T-helper 2 cell treated with Interferon-gamma antibody and Interleukin-4, amounts not matched to agents 5 μg/mL and 100 μg/mL, for 36 hours (primary cell): ENCODE results near the gene PTPN14.

Source experiments
- DNase-seq: peaks from one replicate; pipeline ENCODE4 v3.0.0; 2021; ENCODE audit warnings: low spot score
- H3K27ac Mint-ChIP-seq: one replicate; pipeline ENCODE4 v1.8.0; 2021; ENCODE audit warnings: mild to moderate bottlenecking, mixed read lengths
- H3K27me3 Mint-ChIP-seq: one replicate; pipeline ENCODE4 v1.8.0; 2021; ENCODE audit warnings: low read depth, mixed read lengths
- H3K36me3 Mint-ChIP-seq: one replicate; pipeline ENCODE4 v1.8.0; 2021; ENCODE audit warnings: low read depth, mixed read lengths
- H3K4me1 Mint-ChIP-seq: one replicate; pipeline ENCODE4 v1.8.0; 2021; ENCODE audit warnings: low read depth, mixed read lengths
- H3K4me3 Mint-ChIP-seq: one replicate; pipeline ENCODE4 v1.8.0; 2022; ENCODE audit warnings: mild to moderate bottlenecking, moderate library complexity, mixed read lengths
- H3K9me3 Mint-ChIP-seq: one replicate; pipeline ENCODE4 v1.8.0; 2021; ENCODE audit warnings: mixed read lengths

The PTPN14 gene

DNA sequence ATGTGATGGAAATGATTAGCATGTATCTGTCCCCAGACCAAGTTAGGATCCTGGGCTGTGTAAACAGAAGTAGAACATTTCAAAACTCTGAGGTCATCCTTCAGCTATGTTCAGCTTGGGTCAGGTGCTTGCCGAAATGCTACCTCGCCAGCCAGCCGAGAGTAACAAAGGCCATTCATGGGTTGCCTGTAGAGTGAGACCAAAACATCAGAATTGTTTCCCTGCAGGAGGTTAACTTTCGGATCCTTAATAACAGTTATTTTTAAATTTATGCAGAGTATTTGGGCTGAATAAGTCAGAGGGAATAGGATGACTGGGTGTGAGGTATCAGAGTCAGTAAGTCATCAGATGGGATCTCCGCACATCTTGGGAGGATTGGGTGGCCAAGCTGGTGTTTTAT, 234.8 kb downstream of the PTPN14 start:
- Mint-ChIP-seq H3K4me1 (no peaks in the 10 kb centered on the region), H3K27ac (no peak overlapping the region), H3K9me3 (no peaks in the 10 kb centered on the region), H3K4me3 (no peak overlapping the region), H3K27me3 (no peaks in the 10 kb centered on the region), H3K36me3 (peaks cover 17% of the 10 kb centered on the region)
- DNase-seq, result no peak

DNA sequence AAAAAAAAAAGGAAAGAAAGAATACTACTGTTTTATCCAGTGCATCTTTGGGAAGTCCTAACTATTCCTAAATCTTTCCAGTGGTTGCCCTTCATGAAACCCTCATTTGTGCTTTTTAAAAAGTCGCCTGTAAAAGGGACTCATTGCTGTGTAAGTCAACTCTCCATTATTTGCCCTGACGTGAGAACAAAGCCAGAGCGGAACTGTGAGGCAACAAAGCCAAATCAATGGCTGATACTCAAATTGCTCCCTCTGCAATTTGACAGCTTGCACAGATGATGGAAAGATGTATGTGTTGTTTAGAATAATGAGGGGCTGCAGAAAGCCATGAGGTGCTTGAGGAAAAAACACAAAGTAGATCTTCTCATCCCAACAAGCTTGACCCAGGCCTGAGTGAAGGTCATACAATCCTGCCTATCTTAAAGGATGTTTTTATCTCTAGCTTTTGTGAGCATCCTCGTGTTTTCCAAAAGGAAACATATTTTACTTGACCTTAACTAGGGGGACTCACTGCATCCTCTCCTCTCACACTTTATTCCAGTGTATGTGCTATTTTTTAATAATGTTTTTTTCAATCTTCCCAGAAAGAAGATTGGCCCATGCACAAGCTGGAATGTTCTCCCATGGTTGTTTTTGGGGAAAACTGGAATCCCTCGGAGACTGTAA, 237.1 kb downstream of the PTPN14 start:
- Mint-ChIP-seq H3K27ac (no peak overlapping the region), H3K27me3 (no peaks in the 10 kb centered on the region), H3K4me3 (no peak overlapping the region), H3K36me3 (peaks cover 7% of the 10 kb centered on the region), H3K4me1 (peaks cover 16% of the 10 kb centered on the region), H3K9me3 (no peaks in the 10 kb centered on the region)
- DNase-seq, result no peak

DNA sequence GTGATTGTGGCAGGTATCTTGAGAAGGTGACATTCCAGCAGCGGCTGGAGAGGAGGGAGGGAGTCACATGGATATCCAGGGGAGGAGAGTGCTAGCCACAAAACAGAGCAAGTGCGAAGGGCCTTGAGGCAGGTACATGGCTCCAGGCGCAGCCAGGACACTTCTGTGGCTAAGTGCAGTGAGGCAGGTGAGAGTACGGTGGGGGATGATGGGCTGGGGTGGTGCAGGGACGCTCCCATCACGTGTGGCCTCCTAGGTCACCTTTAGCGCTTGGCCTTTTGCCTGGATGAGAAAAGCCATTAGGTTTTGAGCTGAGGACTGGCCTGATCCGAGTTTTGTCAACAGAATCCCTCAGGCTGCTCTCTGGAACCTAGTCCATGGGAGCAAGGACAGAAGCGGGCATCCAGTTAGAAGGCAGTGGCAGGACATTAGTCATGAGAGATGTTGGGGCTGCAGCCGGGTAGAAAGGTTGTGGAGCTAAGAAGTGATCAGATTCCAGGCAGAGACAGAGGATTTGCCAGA, 238.8 kb downstream of the PTPN14 start:
- no peaks in the 10 kb centered on the region for H3K9me3 Mint-ChIP-seq
- peaks cover 26% of the 10 kb centered on the region for H3K4me1 Mint-ChIP-seq
- H3K36me3 Mint-ChIP-seq, result peaks cover 3% of the 10 kb centered on the region
- no peaks in the 10 kb centered on the region for H3K27me3 Mint-ChIP-seq
- DNase-seq, result no peak
- H3K27ac Mint-ChIP-seq, result no peak overlapping the region
- H3K4me3 Mint-ChIP-seq, result no peak overlapping the region

DNA sequence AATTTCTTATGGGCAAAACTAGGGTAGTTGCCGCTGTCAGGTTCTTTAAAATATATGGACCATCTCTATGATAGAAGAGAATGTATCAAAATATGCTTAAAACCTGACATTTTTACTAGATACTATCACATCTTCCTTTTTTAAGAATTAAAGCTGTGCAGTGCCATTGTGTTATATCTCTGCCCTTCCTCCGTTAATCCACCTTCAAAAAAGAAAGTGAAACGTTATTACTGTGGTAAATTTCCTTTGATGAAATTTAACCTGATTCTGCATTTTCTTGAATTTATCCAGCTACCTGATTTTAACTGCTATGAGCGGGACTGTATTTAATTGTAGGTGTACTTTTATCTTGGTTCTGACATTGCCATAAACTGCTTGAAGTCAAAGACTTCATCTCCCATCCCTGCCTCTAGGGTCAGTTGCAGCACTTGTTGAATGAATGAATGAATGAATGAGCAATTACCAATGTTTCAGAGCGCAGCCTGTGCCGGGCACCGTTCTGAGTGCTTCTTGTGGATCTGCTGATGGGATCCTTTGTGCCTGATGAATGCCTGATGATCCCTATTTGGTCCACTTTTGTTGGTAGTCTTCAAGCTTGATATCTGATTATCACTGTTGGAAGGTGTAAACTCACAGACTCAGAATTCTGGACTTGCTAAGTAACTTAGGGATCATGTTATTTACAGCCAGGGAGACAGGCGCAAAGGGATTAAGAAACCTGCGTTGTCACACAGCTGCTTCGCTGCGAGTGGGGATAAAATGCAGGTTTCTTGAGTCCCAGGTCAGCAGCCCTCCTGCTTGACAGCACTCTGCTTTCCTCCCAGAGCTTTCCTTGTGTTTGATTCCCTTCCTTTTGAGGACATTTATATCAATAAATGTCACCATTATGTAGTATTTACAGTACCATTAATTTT, 240.4 kb downstream of the PTPN14 start:
- Mint-ChIP-seq H3K27me3 (no peaks in the 10 kb centered on the region), H3K4me1 (peaks cover 26% of the 10 kb centered on the region), H3K4me3 (peak overlapping the region; percentile 64), H3K36me3 (peaks cover 3% of the 10 kb centered on the region), H3K27ac (no peak overlapping the region), H3K9me3 (no peaks in the 10 kb centered on the region)
- DNase-seq, result no peak

DNA sequence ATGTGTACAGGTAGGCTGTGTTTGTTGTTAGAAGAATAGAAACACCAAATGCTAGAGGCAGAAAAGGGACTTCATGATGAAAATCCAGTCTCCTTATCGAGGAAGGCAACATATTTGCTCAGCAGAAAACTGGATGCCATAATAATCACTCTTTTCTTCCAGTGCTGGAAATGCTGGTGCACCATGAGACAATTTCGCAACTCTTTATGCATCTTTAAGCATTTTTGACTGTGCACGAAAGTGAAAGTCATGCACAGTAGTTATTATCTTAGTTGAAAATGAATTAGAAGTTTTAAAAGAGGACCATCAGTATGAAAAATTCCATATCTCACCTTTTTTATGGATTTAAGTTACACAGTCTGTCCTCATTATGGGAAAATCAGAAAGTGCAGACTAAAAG, 241.4 kb downstream of the PTPN14 start:
- peaks cover 26% of the 10 kb centered on the region for H3K4me1 Mint-ChIP-seq
- H3K9me3 Mint-ChIP-seq, result no peaks in the 10 kb centered on the region
- no peaks in the 10 kb centered on the region for H3K27me3 Mint-ChIP-seq
- no peak for DNase-seq
- peak overlapping the region; percentile 54 for H3K4me3 Mint-ChIP-seq
- H3K27ac Mint-ChIP-seq, result no peak overlapping the region
- H3K36me3 Mint-ChIP-seq, result no peaks in the 10 kb centered on the region

DNA sequence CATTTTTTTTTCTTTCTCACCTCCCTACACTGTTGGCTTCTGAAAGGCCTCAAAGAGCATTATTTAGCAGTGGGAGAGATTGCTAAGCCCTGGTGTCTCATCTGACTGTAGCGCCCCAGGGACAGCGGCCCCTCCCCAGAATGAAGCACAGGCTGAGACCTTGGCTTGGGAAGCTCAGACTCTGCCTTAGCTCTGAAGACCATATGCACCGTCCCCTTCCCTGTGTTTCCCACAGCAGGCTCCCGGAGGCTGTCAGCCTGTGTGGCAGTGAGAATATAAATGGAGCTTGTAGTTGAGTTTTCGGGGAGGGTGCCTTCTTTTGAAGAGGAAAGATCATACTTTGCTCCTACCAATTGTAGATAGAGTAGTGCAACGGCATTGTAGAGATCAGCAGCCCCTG, 245.1 kb downstream of the PTPN14 start:
- no peak for DNase-seq
- Mint-ChIP-seq H3K27me3 (no peaks in the 10 kb centered on the region), H3K4me3 (no peak overlapping the region), H3K36me3 (no peaks in the 10 kb centered on the region), H3K27ac (no peak overlapping the region), H3K4me1 (peaks cover 28% of the 10 kb centered on the region), H3K9me3 (no peaks in the 10 kb centered on the region)

DNA sequence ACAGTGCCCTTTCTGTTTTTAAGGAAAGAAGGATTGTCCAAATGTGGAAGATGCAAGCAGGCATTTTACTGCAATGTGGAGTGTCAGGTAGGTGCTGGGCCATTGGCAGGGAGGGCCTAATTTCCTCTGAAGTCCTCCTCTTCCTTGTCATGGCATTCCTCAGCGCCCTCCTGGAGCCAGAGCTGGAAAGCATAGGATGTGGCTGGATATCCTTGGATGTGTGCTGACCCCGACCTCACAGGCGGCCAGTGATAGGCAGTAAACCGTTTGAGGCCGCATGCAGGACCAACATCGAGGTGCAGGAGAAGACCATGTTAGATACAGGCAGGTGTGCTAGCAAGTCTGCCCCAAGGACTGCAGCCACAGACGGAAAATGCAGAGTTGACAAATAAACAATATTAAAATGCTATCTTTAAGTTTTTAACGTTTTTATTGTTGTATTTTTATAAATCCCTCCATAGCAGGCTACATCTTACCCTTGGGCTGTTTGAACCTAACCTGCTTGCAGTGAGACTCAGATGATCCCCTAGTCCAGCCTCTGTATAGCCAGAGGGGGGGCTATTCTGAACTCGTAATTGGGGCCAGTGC, 246.1 kb downstream of the PTPN14 start:
- no peak overlapping the region for H3K4me3 Mint-ChIP-seq
- H3K4me1 Mint-ChIP-seq, result peaks cover 22% of the 10 kb centered on the region
- H3K36me3 Mint-ChIP-seq, result no peaks in the 10 kb centered on the region
- H3K27me3 Mint-ChIP-seq, result no peaks in the 10 kb centered on the region
- no peak for DNase-seq
- no peak overlapping the region for H3K27ac Mint-ChIP-seq
- no peaks in the 10 kb centered on the region for H3K9me3 Mint-ChIP-seq

DNA sequence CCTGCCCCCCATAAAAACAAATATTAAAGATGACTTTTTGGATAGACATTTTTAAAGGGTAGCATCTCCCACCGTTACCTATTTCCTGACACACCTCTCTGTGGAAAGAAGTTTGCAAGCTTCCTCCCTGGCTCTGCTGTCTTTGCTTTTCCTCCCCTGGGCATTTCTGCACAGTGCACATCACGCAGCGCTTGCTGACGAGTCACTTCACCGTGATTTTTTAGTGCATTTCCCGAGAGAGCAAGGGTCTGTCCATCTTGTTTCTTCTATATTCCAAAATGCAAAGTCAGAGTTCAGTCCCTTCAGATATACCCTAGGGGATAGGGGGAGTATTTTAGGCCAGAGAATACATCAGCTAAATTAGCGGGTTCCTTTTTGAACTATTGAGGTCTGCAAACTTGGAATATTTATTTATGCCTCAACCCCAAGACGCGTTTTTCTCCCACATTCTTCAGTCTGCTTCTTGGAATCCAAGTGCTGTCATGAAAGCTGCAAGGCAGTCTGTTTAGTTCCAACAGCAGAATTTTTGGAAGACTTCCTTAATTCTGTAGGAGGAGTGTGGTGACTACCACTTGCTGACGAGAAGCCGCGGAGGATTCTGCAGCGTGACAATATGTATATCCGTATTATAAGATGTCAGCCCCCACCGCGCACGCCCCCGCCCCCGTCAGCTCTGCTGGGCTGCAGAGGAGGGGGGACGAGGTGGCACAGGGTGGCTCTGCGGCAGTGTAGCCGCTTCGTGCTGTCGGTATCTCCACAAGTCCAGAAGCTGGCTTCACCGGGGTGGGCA, 248.1 kb downstream of the PTPN14 start:
- no peak overlapping the region for H3K4me3 Mint-ChIP-seq
- peaks cover 7% of the 10 kb centered on the region for H3K4me1 Mint-ChIP-seq
- no peaks in the 10 kb centered on the region for H3K9me3 Mint-ChIP-seq
- no peaks in the 10 kb centered on the region for H3K27me3 Mint-ChIP-seq
- peaks cover 2% of the 10 kb centered on the region for H3K36me3 Mint-ChIP-seq
- DNase-seq, result no peak
- H3K27ac Mint-ChIP-seq, result no peak overlapping the region

DNA sequence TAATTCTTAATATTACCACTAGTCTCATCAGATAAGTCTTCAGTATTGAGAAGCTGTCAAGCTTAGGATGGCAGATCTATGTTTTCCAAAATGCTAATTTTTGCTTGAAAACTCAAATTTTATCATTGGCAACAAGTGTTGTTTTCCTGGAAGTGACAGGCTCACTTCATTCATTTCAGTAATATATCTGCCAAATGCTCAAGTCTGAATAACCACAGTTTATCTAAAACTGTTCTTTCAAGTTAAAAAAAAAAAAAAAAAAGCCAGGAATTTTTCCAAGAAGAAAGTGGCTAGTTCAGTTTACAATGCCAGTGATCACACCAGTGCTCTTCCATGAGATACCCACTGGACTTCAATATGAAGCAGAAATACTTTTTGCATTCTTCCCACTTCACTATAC, 249.9 kb downstream of the PTPN14 start:
- no peak overlapping the region for H3K27ac Mint-ChIP-seq
- no peaks in the 10 kb centered on the region for H3K9me3 Mint-ChIP-seq
- DNase-seq, result no peak
- no peak overlapping the region for H3K4me3 Mint-ChIP-seq
- no peaks in the 10 kb centered on the region for H3K27me3 Mint-ChIP-seq
- H3K36me3 Mint-ChIP-seq, result peaks cover 2% of the 10 kb centered on the region
- H3K4me1 Mint-ChIP-seq, result peaks cover 3% of the 10 kb centered on the region

DNA sequence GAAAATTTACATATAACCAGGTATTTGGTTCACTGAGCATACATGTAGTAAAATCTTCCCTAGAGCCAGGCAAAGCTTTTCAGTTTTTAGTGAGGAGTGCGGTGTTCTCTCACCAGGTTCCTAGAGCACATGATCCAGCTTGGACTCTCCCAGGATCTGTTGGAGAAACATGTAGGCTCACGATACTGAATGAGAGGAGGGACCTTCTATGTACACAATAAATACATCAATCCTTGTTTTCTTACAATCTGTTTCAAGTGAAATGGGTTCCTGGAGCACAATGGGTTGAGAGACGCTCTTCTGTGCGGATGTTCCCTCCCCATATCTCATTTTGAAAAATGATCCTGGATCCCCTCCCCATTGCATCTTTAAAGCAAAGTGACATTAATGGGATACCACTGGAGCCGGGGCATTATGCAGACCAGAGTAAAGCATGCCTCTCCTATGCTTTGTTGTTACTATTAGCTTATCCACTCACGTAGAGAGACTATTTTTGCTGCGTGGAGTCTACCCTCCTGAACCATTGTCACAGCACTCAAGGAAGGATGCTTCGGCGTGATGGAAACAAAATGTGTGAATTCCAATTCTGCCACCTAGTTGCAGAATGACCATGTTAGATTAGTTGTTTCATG, 251.1 kb downstream of the PTPN14 start:
- no peak overlapping the region for H3K4me3 Mint-ChIP-seq
- H3K36me3 Mint-ChIP-seq, result peaks cover 2% of the 10 kb centered on the region
- no peak overlapping the region for H3K27ac Mint-ChIP-seq
- no peak for DNase-seq
- H3K27me3 Mint-ChIP-seq, result no peaks in the 10 kb centered on the region
- H3K9me3 Mint-ChIP-seq, result no peaks in the 10 kb centered on the region
- H3K4me1 Mint-ChIP-seq, result peaks cover 6% of the 10 kb centered on the region
